Measurements from ENCODE around the gene HS3ST5.

GRCh38 chr6:114159727-114160126 is 183.1 kb downstream of the HS3ST5 start:
- TF ChIP-seq CTCF (IDR thresholded peaks at IDR 0.05; ENCODE audit: low read depth, low read length) (no peak), EZH2phosphoT487 (IDR thresholded peaks at IDR 0.05; ENCODE audit: low read depth) (no peak)

All from OCI-LY3 (cell line).